Pancreas (tissue), 10 donors: ENCODE data around the gene ADARB1. TPM values are rescaled to one million over a fixed set of nuclear protein-coding genes. Genes with fewer than 3 reads are reported as not detected.

Experiments used
- ATAC-seq, 4 donors: fragments of 200-7000 bp; cut with Tn5 transposase; one replicate each; pipeline versions ENCODE4 v1.8.0 to v1.9.1; 2020; ENCODE audit warnings: mild to moderate bottlenecking in 4 of 4, moderate library complexity in 4 of 4
- DNase-seq, 6 donors: peaks; one replicate each; pipeline ENCODE4 v3.0.0-alpha.2; 2020
- FAIRE-seq: peaks from 2 replicates; lab custom pipeline; 2012; peaks lifted over from hg19 to GRCh38; lab: Jason Lieb, UNC
- H3K27ac ChIP-seq, 4 donors: fragments of 200-600 bp; sonication (generic); 1 replicate in 3 of 4; 2 replicates in 1 of 4; pipeline versions ENCODE4 v1.5.0 to v1.8.0; 2020
- H3K27me3 ChIP-seq, 4 donors: fragments of 200-600 bp; one replicate each; pipeline ENCODE4 v1.8.0; 2021
- H3K36me3 ChIP-seq, 3 donors: fragments of 200-600 bp; sonication (generic) in 1 of 3; one replicate each; pipeline versions ENCODE4 v1.5.0 to v1.8.0; 2020 to 2021
- H3K4me1 ChIP-seq, 3 donors: fragments of 200-600 bp; one replicate each; pipeline ENCODE4 v1.8.0; 2021
- H3K4me3 ChIP-seq, 4 donors: fragments of 200-600 bp; sonication (generic) in 2 of 4; one replicate each; pipeline versions ENCODE4 v1.5.0 to v1.8.0; 2020 to 2021
- H3K9me3 ChIP-seq, 4 donors: fragments of 200-600 bp; one replicate each; pipeline ENCODE4 v1.8.0; 2021
- CTCF ChIP-seq, 4 donors: fragments of 200-600 bp; sonication (generic) in 3 of 4; IDR thresholded peaks; one replicate each; pipeline versions ENCODE4 v1.5.0 to v1.8.0; 2021; ENCODE audit warnings: antibody characterized with exemption in 4 of 4
- WGBS, 2 donors: extraction: QIAGEN DNeasy Blood & Tissue Kit; methylation state at CpG; one replicate each; pipeline ENCODE4 v1.1.7; 2013; 5-methylcytosine and 5-hydroxymethylcytosine counted together
- intact Hi-C, 3 donors: fragments of 100-400 bp; cut with DNase I; formaldehyde crosslinking; loops; one replicate each; pipeline versions ENCODE4 v1.11.1 to v1.14.2; 2022
- polyA plus RNA-seq, 2 donors: library from polyadenylated mRNA; stranded (reverse); fragments of 200-250 nt; gene quantifications; one replicate each; pipeline ENCODE4 v1.2.3, GENCODE V29; 2013
- total RNA-seq, 6 donors: library from RNA; stranded (reverse); fragmentation: NEBNext Ultra II Directional in 4 of 6; extraction: Animal tissue kit (Norgen Biotek cat#: 25700) in 4 of 6; gene quantifications; one replicate each; pipeline versions ENCODE4 v1.2.1 to v1.2.4, GENCODE V29; 2021 to 2023
- donor health status: healthy with polysubstance abuse.
- donor health status: DM: no; HTN: no; CAD: no; lungs with moderate emphysema.
- donor health status: DM: no; HTN: no; CAD: no.
- donor health status: control.
- donor health status: control.
- donor health status: Bipolar disorder and iron deficiency.
- donor health status: DM: yes; HTN: yes; CAD: no.
- donor health status: DM: no; HTN: no; CAD: no.
- donor health status: DM: no; HTN: no; CAD: no.
- donor health status: DM: yes; HTN: yes; CAD: no.

Gene ADARB1
- total and polyA plus RNA-seq, 8 donors: 5.4 to 10.1 (median 6.3) TPM

GRCh38 chr21:45234127-45234526 lies 159.7 kb downstream of the ADARB1 start:
- no peak for DNase-seq
- 76 to 80% methylated on average over 28 of the region's 28 CpGs for WGBS, 2 donors
- ATAC-seq: no peak
- Histone ChIP-seq H3K27ac (no peak overlapping the region), H3K27me3 (peaks cover 0 to 4% (median 0%) of the 10 kb centered on the region in 4 donors), H3K4me3 (no peak overlapping the region), H3K4me1 (no peaks in the 10 kb centered on the region), H3K9me3 (no peaks in the 10 kb centered on the region), H3K36me3 (no peaks in the 10 kb centered on the region)
- intact Hi-C loops: no loop called here
- no peak for TF ChIP-seq CTCF (IDR thresholded peaks at IDR 0.05)
- FAIRE-seq: no peak

- ATAC-seq: no peak
- Histone ChIP-seq H3K27ac (no peak overlapping the region), H3K9me3 (no peaks in the 10 kb centered on the region), H3K36me3 (no peaks in the 10 kb centered on the region), H3K4me1 (no peaks in the 10 kb centered on the region), H3K27me3 (peaks cover 0 to 4% (median 0%) of the 10 kb centered on the region in 4 donors), H3K4me3 (no peak overlapping the region)
- 44% methylated on average over 8 of the region's 8 CpGs for WGBS, 2 donors
- intact Hi-C loops: no loop called here
- TF ChIP-seq CTCF (IDR thresholded peaks at IDR 0.05): no peak
- DNase-seq: no peak
- no peak for FAIRE-seq
These were observed 160.6 kb downstream of the ADARB1 start for GRCh38 chr21:45234965-45235364.

- H3K27ac ChIP-seq: no peak overlapping the region
- no peaks in the 10 kb centered on the region for H3K36me3 ChIP-seq
- FAIRE-seq (no peak), DNase-seq (no peak), ATAC-seq (no peak)
- intact Hi-C loops: no loop called here
- 61 to 72% methylated on average over 6 of the region's 6 CpGs for WGBS, 2 donors
- no peaks in the 10 kb centered on the region for H3K4me1 ChIP-seq
- no peaks in the 10 kb centered on the region for H3K9me3 ChIP-seq
- H3K27me3 ChIP-seq: peaks cover 0 to 4% (median 0%) of the 10 kb centered on the region in 4 donors
- no peak overlapping the region for H3K4me3 ChIP-seq
- no peak for TF ChIP-seq CTCF (IDR thresholded peaks at IDR 0.05)
These were observed 161.1 kb downstream of the ADARB1 start for GRCh38 chr21:45235488-45235887.

- H3K9me3 ChIP-seq: no peaks in the 10 kb centered on the region
- no peak overlapping the region for H3K27ac ChIP-seq
- TF ChIP-seq CTCF (IDR thresholded peaks at IDR 0.05): no peak
- no peak for ATAC-seq
- peaks cover 0 to 4% (median 0%) of the 10 kb centered on the region in 4 donors for H3K27me3 ChIP-seq
- WGBS, 2 donors: 35 to 69% methylated on average over 2 of the region's 2 CpGs
- no peaks in the 10 kb centered on the region for H3K36me3 ChIP-seq
- DNase-seq: no peak
- intact Hi-C loops: no loop called here
- FAIRE-seq: no peak
- no peaks in the 10 kb centered on the region for H3K4me1 ChIP-seq
- H3K4me3 ChIP-seq: no peak overlapping the region
These were observed 162.1 kb downstream of the ADARB1 start for GRCh38 chr21:45236481-45236880.

GRCh38 chr21:45237401-45237800 lies 163.0 kb downstream of the ADARB1 start:
- ATAC-seq: no peak
- Histone ChIP-seq H3K4me3 (no peak overlapping the region), H3K4me1 (no peaks in the 10 kb centered on the region), H3K9me3 (no peaks in the 10 kb centered on the region), H3K27me3 (peaks cover 0 to 3% (median 0%) of the 10 kb centered on the region in 4 donors), H3K27ac (no peak overlapping the region), H3K36me3 (no peaks in the 10 kb centered on the region)
- no peak for FAIRE-seq
- WGBS, 2 donors: 68 to 81% methylated on average over 7 of the region's 7 CpGs
- TF ChIP-seq CTCF (IDR thresholded peaks at IDR 0.05): no peak
- intact Hi-C loops: no loop called here
- DNase-seq: no peak
